ENCODE data around the gene SFT2D3. TPM values are rescaled to one million over a fixed set of nuclear protein-coding genes. Genes with fewer than 3 reads are reported as not detected.

SFT2D3 gene
- total RNA-seq, 4 donors from 2014 or later, result 3.3 to 10.5 (median 5.9) TPM

GRCh38 chr2:127726158-127726880 is 25.0 kb downstream of the SFT2D3 start:
- TF ChIP-seq CTCF (IDR thresholded peaks at IDR 0.05) (no peak), POLR2A (IDR thresholded peaks at IDR 0.05) (no peak)
- no peaks in the 10 kb centered on the region for H3K27me3 ChIP-seq
- intact Hi-C loops (cut with DNase I), result no loop called here
- H3K4me3 ChIP-seq, result no peak overlapping the region
- WGBS, 2 donors, result 87 to 91% methylated on average over 6 of the region's 6 CpGs
- peaks cover 0 to 11% (median 3%) of the 10 kb centered on the region in 3 donors for H3K4me1 ChIP-seq
- DNase-seq, result no peak
- H3K27ac ChIP-seq, result no peak overlapping the region
- peaks cover 0 to 34% (median 6%) of the 10 kb centered on the region in 3 donors for H3K36me3 ChIP-seq
- H3K9me3 ChIP-seq, result no peaks in the 10 kb centered on the region

DNA sequence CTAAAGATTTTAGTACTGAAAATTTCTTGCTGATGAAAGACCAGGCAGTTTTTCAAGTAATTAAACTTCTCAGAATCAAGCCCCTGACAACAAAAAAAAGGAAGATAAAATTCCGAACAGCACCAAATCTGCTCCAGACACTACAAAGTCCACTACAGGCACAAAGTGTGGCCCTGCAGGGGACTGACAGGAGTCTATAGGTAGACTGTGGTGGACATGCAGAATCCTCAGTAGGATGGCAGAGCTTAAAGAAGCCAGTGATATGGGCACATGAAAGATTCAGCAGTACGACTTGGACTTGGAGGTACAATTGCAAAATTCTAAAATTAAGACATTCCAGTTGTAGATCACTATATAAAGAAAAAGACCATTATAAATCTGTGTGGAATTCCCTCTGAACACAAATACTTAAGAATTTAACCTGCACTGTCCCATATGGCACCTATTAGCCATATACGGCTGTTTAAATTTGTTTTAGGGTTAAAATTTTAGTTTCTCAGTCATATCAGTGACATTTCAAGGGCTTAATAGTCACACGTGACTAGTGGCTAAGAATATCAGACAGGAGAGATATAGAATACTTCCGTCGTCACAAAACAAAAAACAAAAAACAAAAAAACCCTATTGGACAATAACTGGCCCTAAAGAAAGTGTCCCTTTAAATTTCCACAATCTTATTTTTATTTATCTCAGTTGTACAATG is 32.0 kb downstream of the SFT2D3 start:
- 82 to 84% methylated on average over 6 of the region's 6 CpGs for WGBS, 2 donors

GRCh38 chr2:127733816-127734537 is 32.7 kb downstream of the SFT2D3 start:
- Histone ChIP-seq H3K4me1 (peaks cover 0 to 5% (median 0%) of the 10 kb centered on the region in 3 donors), H3K4me3 (peak overlapping the region in 2 of 4 donors; percentile 12 to 34), H3K36me3 (peaks cover 0 to 15% (median 0%) of the 10 kb centered on the region in 3 donors), H3K27ac (peak overlapping the region in 1 of 4 donors; percentile 34), H3K27me3 (no peaks in the 10 kb centered on the region), H3K9me3 (no peaks in the 10 kb centered on the region)
- 59 to 60% methylated on average over 5 of the region's 5 CpGs for WGBS, 2 donors
- intact Hi-C loops (cut with DNase I), result no loop called here
- TF ChIP-seq CTCF (IDR thresholded peaks at IDR 0.05) (no peak), POLR2A (IDR thresholded peaks at IDR 0.05) (no peak)
- no peak for DNase-seq

More for the DNA sequence above, 32.0 kb downstream of the SFT2D3 start:
- no peaks in the 10 kb centered on the region for H3K27me3 ChIP-seq
- no peaks in the 10 kb centered on the region for H3K9me3 ChIP-seq
- H3K4me3 ChIP-seq, result peak overlapping the region in 2 of 4 donors; percentile 12 to 34
- H3K27ac ChIP-seq, result no peak overlapping the region
- H3K36me3 ChIP-seq, result peaks cover 0 to 10% (median 0%) of the 10 kb centered on the region in 3 donors
- H3K4me1 ChIP-seq, result peaks cover 0 to 5% (median 0%) of the 10 kb centered on the region in 3 donors
- no peak for TF ChIP-seq POLR2A (IDR thresholded peaks at IDR 0.05)
- TF ChIP-seq CTCF (IDR thresholded peaks at IDR 0.05), result no peak
- DNase-seq, result no peak
- intact Hi-C loops (cut with DNase I), result no loop called here

- peaks cover 0 to 16% (median 0%) of the 10 kb centered on the region in 3 donors for H3K36me3 ChIP-seq
- intact Hi-C loops (cut with DNase I), result no loop called here
- H3K9me3 ChIP-seq, result no peaks in the 10 kb centered on the region
- WGBS, 2 donors, result 87 to 89% methylated on average over 2 of the region's 2 CpGs
- H3K27me3 ChIP-seq, result no peaks in the 10 kb centered on the region
- H3K4me1 ChIP-seq, result peaks cover 0 to 5% (median 0%) of the 10 kb centered on the region in 3 donors
- TF ChIP-seq CTCF (IDR thresholded peaks at IDR 0.05) (no peak), POLR2A (IDR thresholded peaks at IDR 0.05) (no peak)
- no peak overlapping the region for H3K4me3 ChIP-seq
- no peak for DNase-seq
- H3K27ac ChIP-seq, result no peak overlapping the region
These were observed 33.7 kb downstream of the SFT2D3 start for GRCh38 chr2:127735044-127735443.

All from esophagus squamous epithelium (tissue), 5 donors.